Middle frontal gyrus (tissue), 1 donor: ENCODE results near the gene MSH3.
"Not testable (repeated sequence)": the region's sequence is repeated elsewhere in the genome, so short reads cannot be mapped to it uniquely, and the experiment has no call there.

Experiments used
- DNase-seq: peaks from one replicate; pipeline ENCODE4 v3.0.0-alpha.2; 2015; ENCODE audit warnings: low spot score; ENCODE audit errors: extremely low spot score

Gene MSH3

GRCh38 chr5:80752427-80752826, 98.0 kb downstream of the MSH3 start:
- no peak for DNase-seq

GRCh38 chr5:80753712-80754111, 99.3 kb downstream of the MSH3 start:
- no peak for DNase-seq

GRCh38 chr5:80754900-80755299, 100.4 kb downstream of the MSH3 start:
- DNase-seq: no peak

GRCh38 chr5:80755626-80756025, 101.2 kb downstream of the MSH3 start:
- DNase-seq: no peak

- no peak for DNase-seq
Measured at GRCh38 chr5:80756292-80756691, 101.8 kb downstream of the MSH3 start.

- no peak for DNase-seq
Measured at GRCh38 chr5:80757290-80757689, 102.8 kb downstream of the MSH3 start.

GRCh38 chr5:80759866-80760577, 105.6 kb downstream of the MSH3 start:
- no peak for DNase-seq

GRCh38 chr5:80760680-80761079, 106.2 kb downstream of the MSH3 start:
- no peak for DNase-seq

GRCh38 chr5:80761176-80761575, 106.7 kb downstream of the MSH3 start:
- DNase-seq: no peak

GRCh38 chr5:80761966-80762365, 107.5 kb downstream of the MSH3 start:
- no peak for DNase-seq

GRCh38 chr5:80762573-80762972, 108.1 kb downstream of the MSH3 start:
- DNase-seq: no peak

- no peak for DNase-seq
Measured at GRCh38 chr5:80763211-80763610, 108.8 kb downstream of the MSH3 start.

GRCh38 chr5:80763873-80764647, 109.6 kb downstream of the MSH3 start:
- DNase-seq: no peak

- no peak for DNase-seq
Measured at GRCh38 chr5:80764786-80765185, 110.3 kb downstream of the MSH3 start.

GRCh38 chr5:80777347-80778287, 123.2 kb downstream of the MSH3 start:
- DNase-seq: no peak

- no peak for DNase-seq
Measured at GRCh38 chr5:80780024-80780423, 125.6 kb downstream of the MSH3 start.

- DNase-seq: no peak
Measured at GRCh38 chr5:80780761-80781285, 126.4 kb downstream of the MSH3 start.

- no peak for DNase-seq
Measured at GRCh38 chr5:80781356-80781755, 126.9 kb downstream of the MSH3 start.

- no peak for DNase-seq
Measured at GRCh38 chr5:80782626-80783025, 128.2 kb downstream of the MSH3 start.

GRCh38 chr5:80783751-80784150, 129.3 kb downstream of the MSH3 start:
- DNase-seq: not testable (repeated sequence)

- DNase-seq: no peak
Measured at GRCh38 chr5:80784451-80784850, 130.0 kb downstream of the MSH3 start.
